ENCODE measurements around the gene NPC1.

GRCh38 chr18:23632615-23633014 is 46.3 kb upstream of the NPC1 start:
- TF ChIP-seq TAF1 (IDR thresholded peaks at IDR 0.05; ENCODE audit: borderline replicate concordance, low read depth, low read length) (no peak), POLR2AphosphoS5 (IDR thresholded peaks at IDR 0.05; ENCODE audit: low read depth, low read length) (no peak), POLR2A (IDR thresholded peaks at IDR 0.05; ENCODE audit: low read depth, low read length) (no peak)
